Mucosa of descending colon (tissue), 3 donors: Measurements from ENCODE around the gene ZNF414. TPM values are rescaled to one million over a fixed set of nuclear protein-coding genes. Genes with fewer than 3 reads are reported as not detected.

Experiments used
- ATAC-seq: fragments of 200-7000 bp; cut with Tn5 transposase; one replicate; pipeline ENCODE4 v1.9.1; 2020; ENCODE audit warnings: mild to moderate bottlenecking, moderate library complexity
- DNase-seq, 3 donors: peaks; one replicate each; pipeline ENCODE4 v3.0.0-alpha.2; 2020
- H3K36me3 ChIP-seq: fragments of 200-600 bp; one replicate; pipeline ENCODE4 v1.8.0; 2021; ENCODE audit warnings: low read depth, mild to moderate bottlenecking
- H3K4me1 ChIP-seq: fragments of 200-600 bp; one replicate; pipeline ENCODE4 v1.8.0; 2021; ENCODE audit warnings: low read depth, mild to moderate bottlenecking
- H3K4me3 ChIP-seq: fragments of 200-600 bp; one replicate; pipeline ENCODE4 v1.8.0; 2021; ENCODE audit warnings: mild to moderate bottlenecking
- H3K9me3 ChIP-seq: fragments of 200-600 bp; one replicate; pipeline ENCODE4 v1.8.0; 2021; ENCODE audit warnings: mild to moderate bottlenecking
- intact Hi-C, 2 donors: fragments of 100-400 bp; cut with DNase I in 1 of 2; cut with micrococcal nuclease in 1 of 2; formaldehyde crosslinking; loops; one replicate each; pipeline versions ENCODE4 v1.11.0 to v1.11.1; 2022; cut with DNase I, micrococcal nuclease
- total RNA-seq, 3 donors: library from RNA; stranded (reverse); fragmentation: NEBNext Ultra II Directional in 2 of 3; extraction: Animal tissue kit (Norgen Biotek cat#: 25700) in 2 of 3; gene quantifications; one replicate each; pipeline versions ENCODE4 v1.2.1 to v1.2.4, GENCODE V29; 2021 to 2023
- TF ChIP-seq, protein P1 (sequence below): fragments of 200-600 bp; IDR thresholded peaks from one replicate; pipeline ENCODE4 v1.8.0; 2022; ENCODE audit warnings: antibody characterized with exemption, mild to moderate bottlenecking
- donor health status: DM: no; HTN: no; CAD: no; lungs with moderate emphysema.
- donor health status: DM: no; HTN: no; CAD: no.
- donor health status: DM: no; HTN: yes; CAD: no.

Gene ZNF414
- total RNA-seq, 3 donors from 2014 or later = 22.2 to 22.7 (median 22.3) TPM

DNA sequence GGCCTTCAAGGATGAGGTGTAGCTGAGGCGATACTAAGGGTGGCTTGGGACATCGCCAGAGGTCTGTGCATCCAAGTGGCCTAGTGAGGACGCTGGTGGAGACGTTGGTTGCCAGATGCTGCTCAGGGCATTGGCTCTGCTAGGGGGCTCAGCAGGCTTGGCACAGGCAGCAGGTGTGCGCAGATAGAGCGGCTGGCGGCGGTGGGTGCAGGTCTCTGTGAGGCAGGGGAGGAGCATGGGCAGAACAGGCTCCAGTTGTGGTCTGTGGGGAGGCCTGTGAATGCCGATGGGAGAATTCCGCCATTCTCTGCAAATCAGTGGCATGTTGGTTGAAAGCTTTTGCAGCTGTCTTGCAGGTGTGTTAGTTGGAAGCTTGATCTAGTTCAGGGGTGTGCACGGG is 32.8 kb downstream of the ZNF414 start:
- TF ChIP-seq, protein P1, sequence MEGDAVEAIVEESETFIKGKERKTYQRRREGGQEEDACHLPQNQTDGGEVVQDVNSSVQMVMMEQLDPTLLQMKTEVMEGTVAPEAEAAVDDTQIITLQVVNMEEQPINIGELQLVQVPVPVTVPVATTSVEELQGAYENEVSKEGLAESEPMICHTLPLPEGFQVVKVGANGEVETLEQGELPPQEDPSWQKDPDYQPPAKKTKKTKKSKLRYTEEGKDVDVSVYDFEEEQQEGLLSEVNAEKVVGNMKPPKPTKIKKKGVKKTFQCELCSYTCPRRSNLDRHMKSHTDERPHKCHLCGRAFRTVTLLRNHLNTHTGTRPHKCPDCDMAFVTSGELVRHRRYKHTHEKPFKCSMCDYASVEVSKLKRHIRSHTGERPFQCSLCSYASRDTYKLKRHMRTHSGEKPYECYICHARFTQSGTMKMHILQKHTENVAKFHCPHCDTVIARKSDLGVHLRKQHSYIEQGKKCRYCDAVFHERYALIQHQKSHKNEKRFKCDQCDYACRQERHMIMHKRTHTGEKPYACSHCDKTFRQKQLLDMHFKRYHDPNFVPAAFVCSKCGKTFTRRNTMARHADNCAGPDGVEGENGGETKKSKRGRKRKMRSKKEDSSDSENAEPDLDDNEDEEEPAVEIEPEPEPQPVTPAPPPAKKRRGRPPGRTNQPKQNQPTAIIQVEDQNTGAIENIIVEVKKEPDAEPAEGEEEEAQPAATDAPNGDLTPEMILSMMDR = no peak
- ATAC-seq (no peak), DNase-seq (no peak)
- intact Hi-C loops = loop anchor here in 1 of 2 donors (10.0 kb wide), 1 partner anchor 126 kb away; no protein-coding TSS in a partner anchor
- Histone ChIP-seq H3K9me3 (no peaks in the 10 kb centered on the region), H3K4me1 (no peaks in the 10 kb centered on the region), H3K36me3 (peaks cover 10% of the 10 kb centered on the region), H3K4me3 (no peak overlapping the region)

DNA sequence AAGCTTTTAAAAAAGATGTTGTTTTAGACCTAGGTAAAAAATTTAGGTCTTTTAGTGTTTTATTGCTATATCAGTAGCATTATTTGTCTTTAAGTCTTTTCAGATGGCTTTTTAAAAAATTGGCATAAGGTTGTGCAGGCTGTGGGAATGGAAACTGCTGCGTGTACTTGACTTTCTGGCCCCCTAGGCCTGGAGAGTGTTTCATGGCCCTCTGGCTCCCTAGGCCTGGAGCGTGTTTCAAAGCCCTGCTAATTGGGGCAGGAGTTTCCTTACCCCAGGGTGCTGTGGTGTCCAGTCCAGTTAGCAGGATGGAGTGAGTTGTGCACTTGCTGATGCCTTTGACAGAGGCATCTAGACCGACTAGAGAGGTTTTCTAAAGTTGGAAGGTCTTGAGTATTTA is 35.4 kb downstream of the ZNF414 start:
- DNase-seq (no peak), ATAC-seq (no peak)
- peaks cover 5% of the 10 kb centered on the region for H3K36me3 ChIP-seq
- no peak overlapping the region for H3K4me3 ChIP-seq
- no peaks in the 10 kb centered on the region for H3K4me1 ChIP-seq
- intact Hi-C loops = no loop called here
- TF ChIP-seq, protein P1 = no peak
- H3K9me3 ChIP-seq = no peaks in the 10 kb centered on the region

DNA sequence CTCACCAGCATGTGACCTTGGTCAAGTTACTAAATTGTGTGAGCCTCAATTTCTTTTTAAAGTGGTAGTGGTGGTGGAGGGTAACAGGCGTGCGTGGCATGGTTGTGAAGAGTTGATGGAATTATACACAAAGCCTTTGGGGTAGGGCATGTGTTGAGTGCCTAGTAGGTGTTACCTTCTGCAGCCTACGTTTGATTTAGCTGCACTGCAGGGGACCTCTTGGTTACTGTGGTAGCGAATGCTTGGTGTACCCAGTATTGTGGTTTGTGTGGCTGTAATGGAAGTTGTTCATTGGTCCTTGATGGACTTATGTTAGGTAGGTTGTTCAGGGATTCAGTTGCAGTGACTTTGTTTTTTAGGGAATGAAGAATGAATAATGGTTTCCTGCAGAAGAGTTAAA is 36.1 kb downstream of the ZNF414 start:
- Histone ChIP-seq H3K36me3 (peaks cover 5% of the 10 kb centered on the region), H3K4me1 (no peaks in the 10 kb centered on the region), H3K4me3 (no peak overlapping the region), H3K9me3 (no peaks in the 10 kb centered on the region)
- TF ChIP-seq, protein P1 = no peak
- no peak for ATAC-seq
- intact Hi-C loops = no loop called here
- no peak for DNase-seq

DNA sequence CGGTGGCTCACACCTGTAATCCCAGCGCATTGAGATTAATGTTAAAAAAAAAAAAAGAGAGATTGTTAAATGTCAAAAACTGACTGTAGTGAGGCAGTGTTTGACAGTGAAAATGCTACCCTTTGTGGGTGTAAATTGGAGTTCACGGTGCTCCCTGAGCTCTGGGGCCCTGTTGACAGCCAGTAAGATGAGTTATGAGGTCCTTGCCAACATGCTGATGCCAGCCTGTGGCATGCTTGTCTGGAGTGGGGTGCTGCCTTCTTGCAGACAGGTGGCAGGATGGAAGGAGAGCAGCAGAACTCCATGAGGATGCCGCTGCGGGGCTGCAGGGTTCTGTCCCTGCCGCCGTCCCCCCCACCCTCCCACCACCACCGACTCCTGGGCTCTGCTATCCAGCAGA is 37.4 kb downstream of the ZNF414 start:
- TF ChIP-seq, protein P1 = no peak
- H3K9me3 ChIP-seq = no peaks in the 10 kb centered on the region
- no peak for DNase-seq
- H3K36me3 ChIP-seq = peaks cover 5% of the 10 kb centered on the region
- H3K4me1 ChIP-seq = no peaks in the 10 kb centered on the region
- no peak overlapping the region for H3K4me3 ChIP-seq
- intact Hi-C loops = no loop called here
- no peak for ATAC-seq

DNA sequence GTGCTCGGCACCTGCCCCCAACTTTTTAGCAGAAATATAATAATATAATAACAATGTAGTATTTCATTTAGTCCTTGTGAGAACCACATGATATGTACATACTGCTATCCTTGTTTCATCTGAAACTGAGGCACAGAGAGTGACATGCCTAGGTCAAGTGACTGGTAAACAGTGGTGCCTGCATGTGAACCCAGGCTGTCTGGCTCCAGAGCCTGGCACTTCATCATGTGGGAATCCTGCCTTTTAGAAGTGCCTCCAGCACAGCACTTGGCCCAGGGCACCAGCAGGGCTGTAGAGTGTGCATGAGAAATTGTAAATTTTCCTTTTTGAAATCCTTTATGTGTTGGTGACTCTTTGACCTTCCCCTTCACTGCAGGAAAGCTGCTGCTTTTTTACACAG is 39.0 kb downstream of the ZNF414 start:
- TF ChIP-seq, protein P1 = no peak
- DNase-seq = no peak
- no peak overlapping the region for H3K4me3 ChIP-seq
- no peaks in the 10 kb centered on the region for H3K4me1 ChIP-seq
- H3K9me3 ChIP-seq = no peaks in the 10 kb centered on the region
- peaks cover 5% of the 10 kb centered on the region for H3K36me3 ChIP-seq
- ATAC-seq = no peak
- intact Hi-C loops = no loop called here
